Body of pancreas (tissue), 4 donors: ENCODE measurements around the gene ATG2A. TPM values are rescaled to one million over a fixed set of nuclear protein-coding genes. Genes with fewer than 3 reads are reported as not detected.

Experiments
- ATAC-seq: fragments of 150-250 bp; one replicate; pipeline ENCODE4 v1.9.1; 2016
- DNase-seq, 4 donors: peaks; one replicate each; pipeline ENCODE4 v3.0.0-alpha.2; 2019
- H3K27ac ChIP-seq, 4 donors: fragments of 200-600 bp; sonication (generic); 1 replicate in 3 of 4; 2 replicates in 1 of 4; pipeline versions ENCODE4 v1.5.1 to v1.6.1; 2016 to 2019; ENCODE audit warnings: mild to moderate bottlenecking in 1 of 4, mixed read lengths in 1 of 4, moderate library complexity in 1 of 4
- H3K27me3 ChIP-seq, 2 donors: fragments of 200-600 bp; sonication (generic); one replicate each; pipeline ENCODE4 v1.6.0; 2016; ENCODE audit warnings: mild to moderate bottlenecking in 1 of 2
- H3K36me3 ChIP-seq, 2 donors: fragments of 200-600 bp; sonication (generic); replicated peaks in 1 of 2; 2 replicates each; pipeline ENCODE4 v1.5.1; 2016; ENCODE audit warnings: low read depth in 2 of 2; ENCODE audit not compliant: insufficient read depth in 1 of 2
- H3K4me1 ChIP-seq: fragments of 200-600 bp; sonication (generic); one replicate; pipeline ENCODE4 v1.6.0; 2016
- H3K4me3 ChIP-seq, 2 donors: fragments of 200-600 bp; sonication (generic); 1 replicate in 1 of 2; 2 replicates in 1 of 2; pipeline ENCODE4 v1.5.1; 2016 to 2019
- H3K9me3 ChIP-seq, 3 donors: fragments of 200-600 bp; sonication (generic); 1 replicate in 2 of 3; 2 replicates in 1 of 3; pipeline ENCODE4 v1.5.1; 2016
- CTCF ChIP-seq, 7 experiments: fragments of 450-650 bp in 4 of 7; fragments of 200-600 bp in 3 of 7; sonication (generic) in 3 of 7; IDR thresholded peaks; one replicate each; pipeline ENCODE4 v1.5.1; 2016 to 2019; ENCODE audit warnings: antibody characterized with exemption in 7 of 7
- POLR2A ChIP-seq, 3 donors: fragments of 450-650 bp; IDR thresholded peaks; one replicate each; pipeline ENCODE4 v1.6.1; 2016; ENCODE audit warnings: antibody characterized with exemption in 3 of 3, mild to moderate bottlenecking in 2 of 3
- WGBS, 2 donors: methylation state at CpG; one replicate each; pipeline ENCODE4 v1.1.5; 2017; 5-methylcytosine and 5-hydroxymethylcytosine counted together
- intact Hi-C: fragments of 100-400 bp; cut with DNase I; formaldehyde crosslinking; loops from one replicate; pipeline ENCODE4 v1.15.1; 2023
- total RNA-seq, 2 donors: library from RNA; depleted of rRNA; stranded (reverse); fragments of >200 nt; gene quantifications; one replicate each; pipeline ENCODE4 v1.1.0, GENCODE V29; 2016

The ATG2A gene
- total RNA-seq, 2 donors from 2014 or later: 16.3 to 34.3 TPM

GRCh38 chr11:64932324-64932723 is 15.3 kb upstream of the ATG2A start:
- TF ChIP-seq CTCF (IDR thresholded peaks at IDR 0.05) (no peak), POLR2A (IDR thresholded peaks at IDR 0.05) (no peak)
- Histone ChIP-seq H3K27me3 (no peaks in the 10 kb centered on the region), H3K36me3 (peaks cover 0 to 9% of the 10 kb centered on the region in 2 donors), H3K27ac (no peak overlapping the region), H3K9me3 (no peaks in the 10 kb centered on the region), H3K4me3 (no peak overlapping the region), H3K4me1 (peaks cover 26% of the 10 kb centered on the region)
- intact Hi-C loops: no loop called here
- no peak for ATAC-seq
- no peak for DNase-seq
- 90% methylated on average over 5 of the region's 5 CpGs for WGBS, 2 donors

GRCh38 chr11:64931290-64931689 is 14.3 kb upstream of the ATG2A start:
- WGBS, 2 donors: 94 to 95% methylated on average over 3 to 7 of the region's 7 CpGs
- intact Hi-C loops: no loop called here
- ATAC-seq (no peak), DNase-seq (no peak)
- H3K4me3 ChIP-seq: no peak overlapping the region
- H3K27ac ChIP-seq: no peak overlapping the region
- peaks cover 29% of the 10 kb centered on the region for H3K4me1 ChIP-seq
- H3K36me3 ChIP-seq: peaks cover 0 to 9% of the 10 kb centered on the region in 2 donors
- H3K9me3 ChIP-seq: no peaks in the 10 kb centered on the region
- no peaks in the 10 kb centered on the region for H3K27me3 ChIP-seq
- TF ChIP-seq CTCF (IDR thresholded peaks at IDR 0.05) (no peak), POLR2A (IDR thresholded peaks at IDR 0.05) (no peak)

GRCh38 chr11:64930340-64930739 is 13.3 kb upstream of the ATG2A start:
- DNase-seq (no peak), ATAC-seq (no peak)
- H3K4me1 ChIP-seq: peaks cover 32% of the 10 kb centered on the region
- intact Hi-C loops: no loop called here
- H3K4me3 ChIP-seq: no peak overlapping the region
- peaks cover 0 to 9% of the 10 kb centered on the region in 2 donors for H3K36me3 ChIP-seq
- TF ChIP-seq CTCF (IDR thresholded peaks at IDR 0.05): no peak
- TF ChIP-seq POLR2A (IDR thresholded peaks at IDR 0.05): no peak
- WGBS, 2 donors: 94 to 95% methylated on average over 4 to 6 of the region's 6 CpGs
- H3K27ac ChIP-seq: no peak overlapping the region
- H3K27me3 ChIP-seq: no peaks in the 10 kb centered on the region
- no peaks in the 10 kb centered on the region for H3K9me3 ChIP-seq

GRCh38 chr11:64929625-64930024 is 12.6 kb upstream of the ATG2A start:
- WGBS, 2 donors: 83 to 89% methylated on average over 3 to 7 of the region's 7 CpGs
- no peak for DNase-seq
- intact Hi-C loops: no loop called here
- Histone ChIP-seq H3K4me1 (peaks cover 27% of the 10 kb centered on the region), H3K4me3 (no peak overlapping the region), H3K27me3 (no peaks in the 10 kb centered on the region), H3K9me3 (no peaks in the 10 kb centered on the region), H3K36me3 (peaks cover 0 to 9% of the 10 kb centered on the region in 2 donors), H3K27ac (no peak overlapping the region)
- TF ChIP-seq CTCF (IDR thresholded peaks at IDR 0.05) (no peak), POLR2A (IDR thresholded peaks at IDR 0.05) (no peak)
- no peak for ATAC-seq

- no peak for DNase-seq
- no peak for ATAC-seq
- intact Hi-C loops: no loop called here
- no peaks in the 10 kb centered on the region for H3K27me3 ChIP-seq
- no peak overlapping the region for H3K4me3 ChIP-seq
- no peaks in the 10 kb centered on the region for H3K9me3 ChIP-seq
- H3K36me3 ChIP-seq: peaks cover 0 to 9% of the 10 kb centered on the region in 2 donors
- TF ChIP-seq POLR2A (IDR thresholded peaks at IDR 0.05) (no peak), CTCF (IDR thresholded peaks at IDR 0.05) (no peak)
- H3K4me1 ChIP-seq: peaks cover 20% of the 10 kb centered on the region
- H3K27ac ChIP-seq: no peak overlapping the region
- 95 to 97% methylated on average over 2 of the region's 2 CpGs for WGBS, 2 donors
Observed at GRCh38 chr11:64928957-64929356, 11.9 kb upstream of the ATG2A start.
